NCI-H510A (cell line): Measurements from ENCODE around the gene TMEM253.

ENCODE experiments used
- DNase-seq: peaks from one replicate; lab custom pipeline; 2025; lab: John Stamatoyannopoulos, UW

Gene TMEM253

GRCh38 chr14:21100931-21101330, at the start of gene TMEM253:
TSS of gene TMEM253 (plus strand) at chr14:21101066. CDS start at chr14:21101344, 278 bp downstream.
- no peak for DNase-seq

GRCh38 chr14:21053184-21054122, 47.4 kb upstream of the TMEM253 start:
- no peak for DNase-seq

GRCh38 chr14:21054123-21054767, 46.6 kb upstream of the TMEM253 start:
- DNase-seq: no peak

- no peak for DNase-seq
Measured at GRCh38 chr14:21054768-21055145, 46.1 kb upstream of the TMEM253 start.

- no peak for DNase-seq
Measured at GRCh38 chr14:21055432-21056117, 45.3 kb upstream of the TMEM253 start.

GRCh38 chr14:21056520-21057163, 44.2 kb upstream of the TMEM253 start:
- DNase-seq: no peak

GRCh38 chr14:21057803-21058675, 42.8 kb upstream of the TMEM253 start, which contains the start of gene RNASE8:
TSS of gene RNASE8 (plus strand) at chr14:21057822. CDS start at chr14:21057893, 71 bp downstream.
- no peak for DNase-seq

- no peak for DNase-seq
Measured at GRCh38 chr14:21058903-21059302, 42.0 kb upstream of the TMEM253 start.

- no peak for DNase-seq
Measured at GRCh38 chr14:21059842-21060613, 40.8 kb upstream of the TMEM253 start.

GRCh38 chr14:21060614-21061346, 40.1 kb upstream of the TMEM253 start:
- no peak for DNase-seq

- no peak for DNase-seq
Measured at GRCh38 chr14:21061347-21061668, 39.6 kb upstream of the TMEM253 start.

GRCh38 chr14:21063479-21063878, 37.4 kb upstream of the TMEM253 start:
- no peak for DNase-seq

GRCh38 chr14:21066882-21067502, 33.9 kb upstream of the TMEM253 start:
- DNase-seq: no peak

- peak; percentile 59 for DNase-seq
Measured at GRCh38 chr14:21068521-21069387, 32.1 kb upstream of the TMEM253 start.

GRCh38 chr14:21069388-21070082, 31.3 kb upstream of the TMEM253 start:
- DNase-seq: no peak

GRCh38 chr14:21070083-21070609, 30.7 kb upstream of the TMEM253 start, which contains the start of gene ARHGEF40:
TSS of gene ARHGEF40 (plus strand) at chr14:21070304. CDS start at chr14:21070397, 93 bp downstream.
- DNase-seq: peak; percentile 24

- no peak for DNase-seq
Measured at GRCh38 chr14:21070610-21071224, 30.1 kb upstream of the TMEM253 start.
